Fibroblast of lung (primary cell): ENCODE measurements around the gene CLINT1. TPM values are rescaled to one million over a fixed set of nuclear protein-coding genes. Genes with fewer than 3 reads are reported as not detected.

Source experiments
- DNase-seq, 2 donors: peaks; one replicate each; pipeline versions ENCODE4 v3.0.0 to v3.0.0-alpha.2; 2010; ENCODE audit warnings: low read depth in 2 of 2
- H2AFZ ChIP-seq: 2 replicates; pipeline ENCODE4 v1.5.1; 2012; ENCODE audit warnings: low read length, control low read depth, inconsistent platforms
- H3K27ac ChIP-seq: 2 replicates; pipeline ENCODE4 v1.5.1; 2011; ENCODE audit warnings: low read length, control low read depth; ENCODE audit not compliant: insufficient read depth
- H3K27me3 ChIP-seq: 2 replicates; pipeline ENCODE4 v1.5.1; 2011; ENCODE audit warnings: mild to moderate bottlenecking, low read length; ENCODE audit not compliant: control insufficient read depth, insufficient read depth
- H3K36me3 ChIP-seq: 2 replicates; pipeline ENCODE4 v1.5.1; 2011; ENCODE audit warnings: low read length; ENCODE audit not compliant: control insufficient read depth, insufficient read depth
- H3K4me1 ChIP-seq: 2 replicates; pipeline ENCODE4 v1.5.1; 2011; ENCODE audit warnings: low read length; ENCODE audit not compliant: control insufficient read depth, insufficient read depth; ENCODE audit errors: extremely low read depth
- H3K4me2 ChIP-seq: 2 replicates; pipeline ENCODE4 v1.5.1; 2011; ENCODE audit warnings: low read length, control low read depth; ENCODE audit not compliant: insufficient read depth; ENCODE audit errors: extremely low read depth
- H3K4me3 ChIP-seq, 4 experiments: fragments of 200-600 bp in 1 of 4; sonication (generic) in 1 of 4; replicated peaks in 1 of 4; 2 replicates each; pipeline ENCODE4 v1.5.1; 2011 to 2016; ENCODE audit warnings: low read length in 4 of 4, low read depth in 3 of 4, mild to moderate bottlenecking in 3 of 4, control low read depth in 2 of 4, inconsistent platforms in 1 of 4, mixed read lengths in 1 of 4; ENCODE audit not compliant: insufficient read depth in 1 of 4; ENCODE audit errors: control extremely low read depth in 1 of 4
- H3K79me2 ChIP-seq: 2 replicates; pipeline ENCODE4 v1.5.1; 2012; ENCODE audit warnings: mild to moderate bottlenecking, low read length, inconsistent platforms; ENCODE audit not compliant: control insufficient read depth, insufficient read depth
- H3K9ac ChIP-seq: 2 replicates; pipeline ENCODE4 v1.5.1; 2011; ENCODE audit warnings: mild to moderate bottlenecking, low read length, control low read depth; ENCODE audit not compliant: insufficient read depth
- H3K9me3 ChIP-seq: 2 replicates; pipeline ENCODE4 v1.5.1; 2012; ENCODE audit warnings: low read depth, low read length; ENCODE audit not compliant: control insufficient read depth, insufficient read depth
- H4K20me1 ChIP-seq: 2 replicates; pipeline ENCODE4 v1.5.1; 2011; ENCODE audit warnings: low read length; ENCODE audit not compliant: control insufficient read depth, insufficient read depth; ENCODE audit errors: extremely low read depth
- EZH2 ChIP-seq: IDR thresholded peaks from 2 replicates; pipeline ENCODE4 v1.5.1; 2012; ENCODE audit warnings: low read length, control low read depth, mild to moderate bottlenecking; ENCODE audit errors: missing control alignments
- polyA plus RNA-seq, 2 donors: library from polyadenylated mRNA; depleted of rRNA in 1 of 2; stranded (reverse) in 1 of 2; unstranded in 1 of 2; fragments of >200 nt; gene quantifications; 2 replicates each; pipeline ENCODE4 v1.2.1, GENCODE V29; 2011 to 2012; ENCODE audit warnings: missing spikeins in 1 of 2
- total RNA-seq: library from RNA; depleted of rRNA; stranded (reverse); fragments of >200 nt; gene quantifications from 2 replicates; pipeline ENCODE4 v1.2.1, GENCODE V29; 2014
- TF ChIP-seq, protein P1 (sequence below), 2 donors: IDR thresholded peaks in 1 of 2; conservative IDR thresholded peaks in 1 of 2; 1 replicate in 1 of 2; 2 replicates in 1 of 2; pipeline ENCODE4 v1.5.1; 2011 to 2012; ENCODE audit warnings: low read length in 2 of 2, control low read depth in 1 of 2, inconsistent platforms in 1 of 2, low read depth in 1 of 2, mild to moderate bottlenecking in 1 of 2

The CLINT1 gene
- total and polyA plus RNA-seq, 2 donors (not counting 1 experiment from before 2014, with no cell fraction given): 82.4 to 99.0 TPM

DNA sequence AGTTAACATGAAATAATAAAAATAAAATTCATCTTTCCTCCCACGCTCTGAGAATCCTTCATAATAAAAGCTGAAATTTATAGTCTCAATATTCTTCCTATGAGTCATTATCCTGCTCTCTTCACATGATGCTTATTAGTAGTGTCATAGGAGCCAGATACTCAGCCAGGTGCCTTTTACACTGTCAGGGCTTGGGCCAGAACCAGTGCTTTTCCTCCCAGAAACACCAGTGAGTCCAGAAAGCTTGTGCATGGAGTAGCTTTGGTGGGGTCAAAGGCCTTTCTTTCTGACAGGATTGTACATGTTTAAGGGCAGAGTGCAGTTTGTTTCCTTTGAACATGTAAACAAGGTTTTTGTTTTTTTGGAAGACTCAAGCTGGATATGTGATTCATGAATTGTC is 108.6 kb downstream of the CLINT1 start:
- no peak overlapping the region for H3K9ac ChIP-seq
- no peak overlapping the region for H3K4me3 ChIP-seq
- peaks cover 2% of the 10 kb centered on the region for H3K79me2 ChIP-seq
- peaks cover 2% of the 10 kb centered on the region for H3K36me3 ChIP-seq
- H3K4me1 ChIP-seq: peaks cover 8% of the 10 kb centered on the region
- H3K9me3 ChIP-seq: no peaks in the 10 kb centered on the region
- no peak overlapping the region for H3K27ac ChIP-seq
- H2AFZ ChIP-seq: no peak overlapping the region
- DNase-seq: peak in 1 of 2 donors; percentile 53
- no peaks in the 10 kb centered on the region for H4K20me1 ChIP-seq
- TF ChIP-seq EZH2: no peak
- TF ChIP-seq, protein P1, sequence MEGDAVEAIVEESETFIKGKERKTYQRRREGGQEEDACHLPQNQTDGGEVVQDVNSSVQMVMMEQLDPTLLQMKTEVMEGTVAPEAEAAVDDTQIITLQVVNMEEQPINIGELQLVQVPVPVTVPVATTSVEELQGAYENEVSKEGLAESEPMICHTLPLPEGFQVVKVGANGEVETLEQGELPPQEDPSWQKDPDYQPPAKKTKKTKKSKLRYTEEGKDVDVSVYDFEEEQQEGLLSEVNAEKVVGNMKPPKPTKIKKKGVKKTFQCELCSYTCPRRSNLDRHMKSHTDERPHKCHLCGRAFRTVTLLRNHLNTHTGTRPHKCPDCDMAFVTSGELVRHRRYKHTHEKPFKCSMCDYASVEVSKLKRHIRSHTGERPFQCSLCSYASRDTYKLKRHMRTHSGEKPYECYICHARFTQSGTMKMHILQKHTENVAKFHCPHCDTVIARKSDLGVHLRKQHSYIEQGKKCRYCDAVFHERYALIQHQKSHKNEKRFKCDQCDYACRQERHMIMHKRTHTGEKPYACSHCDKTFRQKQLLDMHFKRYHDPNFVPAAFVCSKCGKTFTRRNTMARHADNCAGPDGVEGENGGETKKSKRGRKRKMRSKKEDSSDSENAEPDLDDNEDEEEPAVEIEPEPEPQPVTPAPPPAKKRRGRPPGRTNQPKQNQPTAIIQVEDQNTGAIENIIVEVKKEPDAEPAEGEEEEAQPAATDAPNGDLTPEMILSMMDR (conservative IDR thresholded peaks at IDR 0.05 in 1 of 2, IDR thresholded peaks at IDR 0.05 in 1 of 2; ENCODE audit: low read depth in 1 of 2, low read length in 2 of 2): no peak
- no peaks in the 10 kb centered on the region for H3K27me3 ChIP-seq
- H3K4me2 ChIP-seq: no peak overlapping the region

- Histone ChIP-seq H3K27me3 (no peaks in the 10 kb centered on the region), H2AFZ (no peak overlapping the region), H3K4me3 (no peak overlapping the region), H3K36me3 (no peaks in the 10 kb centered on the region), H3K27ac (no peak overlapping the region), H3K4me1 (peaks cover 10% of the 10 kb centered on the region), H3K4me2 (no peak overlapping the region), H4K20me1 (no peaks in the 10 kb centered on the region), H3K79me2 (peaks cover 5% of the 10 kb centered on the region), H3K9me3 (no peaks in the 10 kb centered on the region), H3K9ac (no peak overlapping the region)
- DNase-seq: no peak
- TF ChIP-seq, protein P1 (conservative IDR thresholded peaks at IDR 0.05 in 1 of 2, IDR thresholded peaks at IDR 0.05 in 1 of 2; ENCODE audit: low read depth in 1 of 2, low read length in 2 of 2): no peak
- no peak for TF ChIP-seq EZH2
Measured at GRCh38 chr5:157749462-157749799, 109.5 kb downstream of the CLINT1 start.

DNA sequence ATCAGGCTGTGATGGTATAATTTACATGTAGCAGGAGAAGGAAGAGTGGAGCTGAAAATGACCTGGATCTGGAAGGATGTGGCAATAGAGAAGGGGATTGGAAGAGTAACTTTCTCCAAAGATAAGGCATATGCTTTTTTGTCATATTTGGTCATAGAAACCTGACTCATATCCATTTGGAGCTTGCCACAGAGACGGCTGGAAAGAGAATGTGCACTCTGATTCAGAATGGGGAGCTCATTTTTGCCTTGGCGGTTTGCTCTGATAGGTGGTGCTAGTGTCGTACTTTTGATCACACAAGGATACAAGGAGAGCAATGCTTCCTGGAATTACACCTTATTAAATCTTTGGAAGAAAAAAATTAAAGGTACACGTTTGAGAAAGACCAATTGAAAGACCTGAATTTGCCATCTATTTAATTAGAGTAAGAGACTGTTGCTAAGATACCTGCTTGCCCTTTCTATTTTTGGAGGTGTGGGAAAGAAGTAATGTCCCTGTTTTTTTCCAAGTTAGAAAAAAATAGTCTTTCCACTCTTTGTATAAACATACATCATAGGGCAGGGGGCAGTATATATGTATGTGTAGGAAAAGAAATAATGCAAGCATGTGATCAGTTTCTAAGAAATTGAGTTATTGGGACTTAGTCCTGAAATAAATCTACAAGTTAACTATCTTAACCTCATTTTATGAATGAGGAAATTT is 110.0 kb downstream of the CLINT1 start:
- no peaks in the 10 kb centered on the region for H3K27me3 ChIP-seq
- H3K79me2 ChIP-seq: peaks cover 6% of the 10 kb centered on the region
- H2AFZ ChIP-seq: no peak overlapping the region
- no peak overlapping the region for H3K4me3 ChIP-seq
- H3K9ac ChIP-seq: no peak overlapping the region
- peak overlapping the region; percentile 16 for H3K4me2 ChIP-seq
- H4K20me1 ChIP-seq: no peaks in the 10 kb centered on the region
- no peaks in the 10 kb centered on the region for H3K9me3 ChIP-seq
- H3K36me3 ChIP-seq: no peaks in the 10 kb centered on the region
- peaks cover 10% of the 10 kb centered on the region for H3K4me1 ChIP-seq
- peak; percentile 84 to 92 for DNase-seq
- TF ChIP-seq EZH2: no peak
- TF ChIP-seq, protein P1 (conservative IDR thresholded peaks at IDR 0.05 in 1 of 2, IDR thresholded peaks at IDR 0.05 in 1 of 2; ENCODE audit: low read depth in 1 of 2, low read length in 2 of 2): no peak
- peak overlapping the region; percentile 41 for H3K27ac ChIP-seq
